SJSA1 (cell line): ENCODE data around the gene ZBTB16. TPM values are rescaled to one million over a fixed set of nuclear protein-coding genes. Genes with fewer than 3 reads are reported as not detected.

Source experiments
- DNase-seq, 2 experiments: peaks; one replicate each; pipeline ENCODE4 v3.0.0-alpha.2; 2015 to 2020; ENCODE audit warnings: low spot score in 2 of 2, low read depth in 1 of 2
- H3K27ac ChIP-seq: fragments of 250-450 bp; sonication (Bioruptor Pico); 2 replicates; pipeline ENCODE4 v1.5.1; 2020; ENCODE audit warnings: mild to moderate bottlenecking, moderate library complexity
- H3K27me3 ChIP-seq: fragments of 250-450 bp; sonication (Bioruptor Pico); replicated peaks from 2 replicates; pipeline ENCODE4 v1.5.1; 2020; ENCODE audit warnings: mild to moderate bottlenecking, moderate library complexity
- H3K36me3 ChIP-seq: fragments of 250-450 bp; sonication (Bioruptor Pico); 2 replicates; pipeline ENCODE4 v1.5.1; 2020; ENCODE audit warnings: mild to moderate bottlenecking
- H3K4me1 ChIP-seq: fragments of 250-450 bp; sonication (Bioruptor Pico); replicated peaks from 2 replicates; pipeline ENCODE4 v1.6.1; 2021; ENCODE audit warnings: mild to moderate bottlenecking
- H3K4me3 ChIP-seq: fragments of 250-450 bp; sonication (Bioruptor Pico); 2 replicates; pipeline ENCODE4 v1.5.1; 2020; ENCODE audit warnings: mild to moderate bottlenecking
- H3K9me3 ChIP-seq: fragments of 250-450 bp; sonication (Bioruptor Pico); replicated peaks from 2 replicates; pipeline ENCODE4 v1.5.1; 2020; ENCODE audit warnings: mild to moderate bottlenecking
- total RNA-seq: library from RNA; depleted of rRNA; stranded (reverse); fragments of >200 nt; shearing (Covaris generic); gene quantifications from 2 replicates; pipeline ENCODE4 v1.2.3, GENCODE V29; 2014

ZBTB16 gene
- total RNA-seq, 1 experiment from 2014 or later: not detected

GRCh38 chr11:114145166-114145775 lies 85.8 kb downstream of the ZBTB16 start:
- H3K4me3 ChIP-seq: no peak overlapping the region
- H3K36me3 ChIP-seq: no peaks in the 10 kb centered on the region
- H3K27me3 ChIP-seq: no peaks in the 10 kb centered on the region
- DNase-seq: no peak
- H3K9me3 ChIP-seq: no peaks in the 10 kb centered on the region
- no peaks in the 10 kb centered on the region for H3K4me1 ChIP-seq
- no peak overlapping the region for H3K27ac ChIP-seq

- no peak for DNase-seq
- Histone ChIP-seq H3K27me3 (no peaks in the 10 kb centered on the region), H3K4me1 (no peaks in the 10 kb centered on the region), H3K36me3 (no peaks in the 10 kb centered on the region), H3K9me3 (no peaks in the 10 kb centered on the region), H3K27ac (no peak overlapping the region), H3K4me3 (no peak overlapping the region)
Observed at GRCh38 chr11:114147375-114148012, 88.0 kb downstream of the ZBTB16 start.

GRCh38 chr11:114148013-114148382 lies 88.5 kb downstream of the ZBTB16 start:
- Histone ChIP-seq H3K27me3 (no peaks in the 10 kb centered on the region), H3K36me3 (no peaks in the 10 kb centered on the region), H3K9me3 (no peaks in the 10 kb centered on the region), H3K4me1 (no peaks in the 10 kb centered on the region), H3K4me3 (no peak overlapping the region), H3K27ac (no peak overlapping the region)
- DNase-seq: no peak

- Histone ChIP-seq H3K36me3 (no peaks in the 10 kb centered on the region), H3K4me1 (no peaks in the 10 kb centered on the region), H3K27me3 (no peaks in the 10 kb centered on the region), H3K27ac (no peak overlapping the region), H3K4me3 (no peak overlapping the region), H3K9me3 (no peaks in the 10 kb centered on the region)
- no peak for DNase-seq
Observed at GRCh38 chr11:114149689-114150407, 90.3 kb downstream of the ZBTB16 start.

GRCh38 chr11:114150671-114151070 lies 91.2 kb downstream of the ZBTB16 start:
- Histone ChIP-seq H3K27ac (no peak overlapping the region), H3K27me3 (no peaks in the 10 kb centered on the region), H3K36me3 (no peaks in the 10 kb centered on the region), H3K4me1 (no peaks in the 10 kb centered on the region), H3K4me3 (no peak overlapping the region), H3K9me3 (no peaks in the 10 kb centered on the region)
- DNase-seq: no peak

GRCh38 chr11:114151631-114152030 lies 92.1 kb downstream of the ZBTB16 start:
- no peak for DNase-seq
- no peaks in the 10 kb centered on the region for H3K27me3 ChIP-seq
- H3K9me3 ChIP-seq: no peaks in the 10 kb centered on the region
- H3K4me1 ChIP-seq: no peaks in the 10 kb centered on the region
- H3K36me3 ChIP-seq: no peaks in the 10 kb centered on the region
- H3K4me3 ChIP-seq: no peak overlapping the region
- no peak overlapping the region for H3K27ac ChIP-seq

GRCh38 chr11:114152162-114152561 lies 92.7 kb downstream of the ZBTB16 start:
- Histone ChIP-seq H3K9me3 (no peaks in the 10 kb centered on the region), H3K4me1 (no peaks in the 10 kb centered on the region), H3K36me3 (no peaks in the 10 kb centered on the region), H3K27ac (no peak overlapping the region), H3K27me3 (no peaks in the 10 kb centered on the region), H3K4me3 (no peak overlapping the region)
- no peak for DNase-seq

- no peaks in the 10 kb centered on the region for H3K4me1 ChIP-seq
Observed at GRCh38 chr11:114152785-114153184, 93.3 kb downstream of the ZBTB16 start.

GRCh38 chr11:114153224-114153623 lies 93.7 kb downstream of the ZBTB16 start:
- H3K9me3 ChIP-seq: no peaks in the 10 kb centered on the region
- H3K4me1 ChIP-seq: no peaks in the 10 kb centered on the region
- no peak overlapping the region for H3K27ac ChIP-seq
- no peak for DNase-seq
- H3K4me3 ChIP-seq: no peak overlapping the region
- H3K36me3 ChIP-seq: no peaks in the 10 kb centered on the region
- H3K27me3 ChIP-seq: no peaks in the 10 kb centered on the region

More at GRCh38 chr11:114152785-114153184, 93.3 kb downstream of the ZBTB16 start:
- Histone ChIP-seq H3K27ac (no peak overlapping the region), H3K4me3 (no peak overlapping the region), H3K36me3 (no peaks in the 10 kb centered on the region), H3K27me3 (no peaks in the 10 kb centered on the region), H3K9me3 (no peaks in the 10 kb centered on the region)
- DNase-seq: no peak

GRCh38 chr11:114154271-114155047 lies 94.9 kb downstream of the ZBTB16 start:
- no peak overlapping the region for H3K27ac ChIP-seq
- no peak for DNase-seq
- no peaks in the 10 kb centered on the region for H3K9me3 ChIP-seq
- no peaks in the 10 kb centered on the region for H3K27me3 ChIP-seq
- H3K4me3 ChIP-seq: no peak overlapping the region
- H3K36me3 ChIP-seq: no peaks in the 10 kb centered on the region
- H3K4me1 ChIP-seq: no peaks in the 10 kb centered on the region

GRCh38 chr11:114155116-114155515 lies 95.6 kb downstream of the ZBTB16 start:
- Histone ChIP-seq H3K4me3 (no peak overlapping the region), H3K27me3 (no peaks in the 10 kb centered on the region), H3K4me1 (no peaks in the 10 kb centered on the region), H3K36me3 (no peaks in the 10 kb centered on the region), H3K27ac (no peak overlapping the region), H3K9me3 (no peaks in the 10 kb centered on the region)
- no peak for DNase-seq

GRCh38 chr11:114156131-114156581 lies 96.6 kb downstream of the ZBTB16 start:
- H3K4me1 ChIP-seq: no peaks in the 10 kb centered on the region
- H3K36me3 ChIP-seq: no peaks in the 10 kb centered on the region
- no peak overlapping the region for H3K27ac ChIP-seq
- no peak for DNase-seq
- no peaks in the 10 kb centered on the region for H3K27me3 ChIP-seq
- no peak overlapping the region for H3K4me3 ChIP-seq
- no peaks in the 10 kb centered on the region for H3K9me3 ChIP-seq

GRCh38 chr11:114156782-114157181 lies 97.3 kb downstream of the ZBTB16 start:
- no peaks in the 10 kb centered on the region for H3K4me1 ChIP-seq

More at GRCh38 chr11:114156782-114157181, 97.3 kb downstream of the ZBTB16 start:
- Histone ChIP-seq H3K36me3 (no peaks in the 10 kb centered on the region), H3K4me3 (no peak overlapping the region), H3K27me3 (no peaks in the 10 kb centered on the region), H3K9me3 (no peaks in the 10 kb centered on the region), H3K27ac (no peak overlapping the region)
- DNase-seq: no peak
